ENCODE results near the gene FOXD1. TPM values are rescaled to one million over a fixed set of nuclear protein-coding genes. Genes with fewer than 3 reads are reported as not detected.

FOXD1 gene
- total and polyA plus RNA-seq, 3 donors from 2014 or later, result 7.4 to 12.8 (median 9.1) TPM

DNA sequence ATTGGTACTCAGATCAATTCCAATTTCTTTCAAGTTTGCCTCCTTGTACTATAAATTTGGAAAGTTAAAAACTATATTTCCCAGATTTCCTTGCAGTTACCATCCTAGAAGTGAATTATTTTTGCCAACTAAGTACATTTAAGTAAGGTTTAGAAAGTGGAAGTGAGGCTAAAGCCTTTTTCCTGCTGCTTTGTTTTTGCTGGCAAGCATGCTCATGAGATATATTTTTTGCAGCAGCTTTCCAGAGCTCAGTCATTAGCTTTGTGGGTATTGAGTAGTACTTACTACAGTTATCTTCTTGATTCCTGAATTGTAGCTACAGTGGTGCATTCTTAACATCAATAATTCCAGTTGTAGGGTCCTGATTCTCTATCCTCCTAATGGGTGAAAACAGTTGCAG lies 46.1 kb upstream of the FOXD1 start:
- H3K4me3 ChIP-seq, result no peak overlapping the region
- H3K27me3 ChIP-seq, result no peaks in the 10 kb centered on the region
- no peak for TF ChIP-seq POLR2A (IDR thresholded peaks at IDR 0.05)
- TF ChIP-seq, protein P1, sequence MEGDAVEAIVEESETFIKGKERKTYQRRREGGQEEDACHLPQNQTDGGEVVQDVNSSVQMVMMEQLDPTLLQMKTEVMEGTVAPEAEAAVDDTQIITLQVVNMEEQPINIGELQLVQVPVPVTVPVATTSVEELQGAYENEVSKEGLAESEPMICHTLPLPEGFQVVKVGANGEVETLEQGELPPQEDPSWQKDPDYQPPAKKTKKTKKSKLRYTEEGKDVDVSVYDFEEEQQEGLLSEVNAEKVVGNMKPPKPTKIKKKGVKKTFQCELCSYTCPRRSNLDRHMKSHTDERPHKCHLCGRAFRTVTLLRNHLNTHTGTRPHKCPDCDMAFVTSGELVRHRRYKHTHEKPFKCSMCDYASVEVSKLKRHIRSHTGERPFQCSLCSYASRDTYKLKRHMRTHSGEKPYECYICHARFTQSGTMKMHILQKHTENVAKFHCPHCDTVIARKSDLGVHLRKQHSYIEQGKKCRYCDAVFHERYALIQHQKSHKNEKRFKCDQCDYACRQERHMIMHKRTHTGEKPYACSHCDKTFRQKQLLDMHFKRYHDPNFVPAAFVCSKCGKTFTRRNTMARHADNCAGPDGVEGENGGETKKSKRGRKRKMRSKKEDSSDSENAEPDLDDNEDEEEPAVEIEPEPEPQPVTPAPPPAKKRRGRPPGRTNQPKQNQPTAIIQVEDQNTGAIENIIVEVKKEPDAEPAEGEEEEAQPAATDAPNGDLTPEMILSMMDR (IDR thresholded peaks at IDR 0.05), result no peak
- H3K4me1 ChIP-seq, result peaks cover 11% of the 10 kb centered on the region
- intact Hi-C loops (cut with DNase I; ENCODE audit: low total_unique reads), result no loop called here
- no peaks in the 10 kb centered on the region for H3K9me3 ChIP-seq
- no peak overlapping the region for H3K27ac ChIP-seq
- H3K36me3 ChIP-seq (ENCODE audit: low read depth, missing control alignments), result no peaks in the 10 kb centered on the region
- DNase-seq, result no peak

DNA sequence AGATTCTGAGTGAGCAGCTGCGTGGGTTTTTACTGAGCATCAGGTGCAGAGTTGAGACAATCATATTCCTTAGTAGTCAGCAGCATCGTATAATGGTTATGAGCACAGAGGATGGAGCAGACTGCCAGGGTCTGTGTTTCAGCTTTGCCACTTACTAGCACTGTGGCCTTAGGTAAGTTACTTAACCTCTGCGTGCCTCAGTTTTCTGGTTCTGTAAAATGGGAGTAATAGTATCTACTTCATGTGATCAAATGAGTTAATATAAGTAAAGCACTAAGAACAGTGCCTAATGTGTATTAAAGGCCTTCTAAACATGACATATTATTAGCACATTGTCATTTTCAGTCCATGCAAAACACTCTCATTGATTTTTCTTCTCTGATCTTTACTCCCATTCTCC lies 44.8 kb upstream of the FOXD1 start:
- TF ChIP-seq, protein P1 (IDR thresholded peaks at IDR 0.05), result no peak
- TF ChIP-seq POLR2A (IDR thresholded peaks at IDR 0.05), result no peak
- 85% methylated on average over 3 of the region's 3 CpGs for WGBS, 2 donors
- no peaks in the 10 kb centered on the region for H3K27me3 ChIP-seq
- no peak overlapping the region for H3K4me3 ChIP-seq
- no peaks in the 10 kb centered on the region for H3K36me3 ChIP-seq (ENCODE audit: low read depth, missing control alignments)
- no peaks in the 10 kb centered on the region for H3K9me3 ChIP-seq
- DNase-seq, result no peak
- peaks cover 6% of the 10 kb centered on the region for H3K4me1 ChIP-seq
- no peak overlapping the region for H3K27ac ChIP-seq
- intact Hi-C loops (cut with DNase I; ENCODE audit: low total_unique reads), result no loop called here

DNA sequence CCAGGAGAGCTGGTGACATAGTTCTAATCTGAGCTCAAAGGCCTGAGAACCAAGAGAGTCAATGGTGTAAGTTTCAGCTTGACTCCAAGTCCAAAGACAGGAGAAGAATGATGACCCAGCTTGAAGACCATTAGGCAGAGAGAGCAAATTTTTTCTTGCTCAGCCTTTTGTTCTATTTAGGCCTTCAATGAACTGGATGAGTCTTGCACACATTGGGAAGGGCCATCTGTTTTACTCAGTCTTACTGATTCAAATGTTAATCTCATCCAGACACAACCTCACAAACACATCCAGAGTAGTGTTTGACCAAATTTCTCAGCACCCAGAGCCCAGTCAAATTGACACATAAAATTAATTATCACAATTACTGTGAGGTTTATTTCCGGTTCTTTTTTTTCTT lies 42.6 kb upstream of the FOXD1 start:
- 87 to 97% methylated on average over 1 of the region's 1 CpG for WGBS, 2 donors
- no peaks in the 10 kb centered on the region for H3K27me3 ChIP-seq
- intact Hi-C loops (cut with DNase I; ENCODE audit: low total_unique reads), result no loop called here
- TF ChIP-seq, protein P1 (IDR thresholded peaks at IDR 0.05), result no peak
- TF ChIP-seq POLR2A (IDR thresholded peaks at IDR 0.05), result no peak
- no peak overlapping the region for H3K4me3 ChIP-seq
- H3K4me1 ChIP-seq, result no peaks in the 10 kb centered on the region
- no peaks in the 10 kb centered on the region for H3K9me3 ChIP-seq
- DNase-seq, result no peak
- no peaks in the 10 kb centered on the region for H3K36me3 ChIP-seq (ENCODE audit: low read depth, missing control alignments)
- H3K27ac ChIP-seq, result no peak overlapping the region

DNA sequence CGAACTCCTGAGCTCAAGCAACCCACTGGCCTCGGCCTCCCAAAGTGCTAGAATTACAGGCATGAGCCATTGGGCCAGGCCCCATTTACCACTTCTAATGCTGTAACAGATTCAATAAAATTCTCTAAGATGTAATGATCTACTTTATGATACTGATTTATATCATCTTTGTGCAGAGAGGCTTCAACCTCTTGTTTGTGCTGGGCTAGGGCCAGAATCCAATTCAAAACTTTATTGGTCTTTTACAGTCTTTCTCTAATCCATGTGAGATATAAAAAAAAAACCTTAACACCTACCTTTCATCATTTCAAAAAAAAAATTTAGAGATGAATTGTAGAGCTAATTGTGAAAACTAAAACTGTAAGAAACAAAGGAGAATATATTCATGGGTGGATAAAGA lies 41.5 kb upstream of the FOXD1 start:
- Histone ChIP-seq H3K4me1 (no peaks in the 10 kb centered on the region), H3K9me3 (no peaks in the 10 kb centered on the region), H3K36me3 (ENCODE audit: low read depth, missing control alignments) (no peaks in the 10 kb centered on the region), H3K4me3 (no peak overlapping the region), H3K27me3 (no peaks in the 10 kb centered on the region), H3K27ac (no peak overlapping the region)
- DNase-seq, result no peak
- intact Hi-C loops (cut with DNase I; ENCODE audit: low total_unique reads), result no loop called here
- 86 to 92% methylated on average over 2 of the region's 2 CpGs for WGBS, 2 donors
- no peak for TF ChIP-seq POLR2A (IDR thresholded peaks at IDR 0.05)
- TF ChIP-seq, protein P1 (IDR thresholded peaks at IDR 0.05), result no peak

DNA sequence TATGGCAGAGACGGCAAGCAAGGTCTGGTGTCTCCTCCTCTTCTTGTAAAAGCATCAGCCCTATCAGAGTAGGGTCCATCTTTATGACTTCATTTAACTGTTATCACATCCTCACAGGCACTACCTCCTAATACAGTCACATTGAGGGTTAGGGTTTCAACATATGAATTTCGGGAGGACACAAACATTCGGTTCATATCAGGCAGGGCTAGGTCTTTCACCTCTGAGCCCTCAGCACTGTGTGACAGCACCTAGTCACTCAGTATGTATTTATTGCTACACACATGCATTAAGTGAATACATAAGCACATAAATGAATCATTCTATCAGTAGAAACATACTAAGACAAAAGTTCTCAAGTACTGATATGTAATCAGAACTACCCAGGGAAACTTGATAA lies 40.2 kb upstream of the FOXD1 start:
- Histone ChIP-seq H3K27ac (no peak overlapping the region), H3K4me3 (no peak overlapping the region), H3K27me3 (no peaks in the 10 kb centered on the region), H3K9me3 (no peaks in the 10 kb centered on the region), H3K36me3 (ENCODE audit: low read depth, missing control alignments) (no peaks in the 10 kb centered on the region), H3K4me1 (no peaks in the 10 kb centered on the region)
- intact Hi-C loops (cut with DNase I; ENCODE audit: low total_unique reads), result no loop called here
- 82 to 88% methylated on average over 3 of the region's 3 CpGs for WGBS, 2 donors
- TF ChIP-seq, protein P1 (IDR thresholded peaks at IDR 0.05), result no peak
- no peak for TF ChIP-seq POLR2A (IDR thresholded peaks at IDR 0.05)
- no peak for DNase-seq

Measured in testis (tissue), 3 donors.